Putamen (tissue), 1 donor: ENCODE results near the gene LINC00305.

Experiments used
- DNase-seq: peaks from one replicate; pipeline ENCODE4 v3.0.0-alpha.2; 2016; ENCODE audit warnings: low spot score

LINC00305 gene

GRCh38 chr18:64148988-64149387 lies at the start of gene LINC00305:
TSS of gene LINC00305 (minus strand) at chr18:64149088.
- no peak for DNase-seq

- DNase-seq, result no peak
These were observed 42.2 kb upstream of the LINC00305 start for GRCh38 chr18:64191069-64191468.

- DNase-seq, result no peak
These were observed 37.1 kb upstream of the LINC00305 start for GRCh38 chr18:64185987-64186386.

GRCh38 chr18:64183665-64184064 lies 34.8 kb upstream of the LINC00305 start:
- DNase-seq, result no peak

- no peak for DNase-seq
These were observed 31.7 kb upstream of the LINC00305 start for GRCh38 chr18:64180617-64181016.

GRCh38 chr18:64180171-64180570 lies 31.3 kb upstream of the LINC00305 start:
- no peak for DNase-seq

GRCh38 chr18:64179556-64180080 lies 30.7 kb upstream of the LINC00305 start:
- no peak for DNase-seq

GRCh38 chr18:64178860-64179259 lies 30.0 kb upstream of the LINC00305 start:
- no peak for DNase-seq

- no peak for DNase-seq
These were observed 26.5 kb upstream of the LINC00305 start for GRCh38 chr18:64175432-64175831.

GRCh38 chr18:64171576-64171975 lies 22.7 kb upstream of the LINC00305 start:
- no peak for DNase-seq

- DNase-seq, result no peak
These were observed 18.6 kb upstream of the LINC00305 start for GRCh38 chr18:64167408-64167925.

GRCh38 chr18:64165906-64166305 lies 17.0 kb upstream of the LINC00305 start:
- DNase-seq, result no peak

GRCh38 chr18:64164883-64165282 lies 16.0 kb upstream of the LINC00305 start:
- DNase-seq, result no peak

GRCh38 chr18:64149916-64150438 lies 1.1 kb upstream of the LINC00305 start:
- DNase-seq, result no peak

GRCh38 chr18:64142904-64143303 lies 6.0 kb downstream of the LINC00305 start:
- no peak for DNase-seq

GRCh38 chr18:64137914-64138313 lies 11.0 kb downstream of the LINC00305 start:
- DNase-seq, result no peak

- no peak for DNase-seq
These were observed 14.7 kb downstream of the LINC00305 start for GRCh38 chr18:64134044-64134747.

- DNase-seq, result no peak
These were observed 16.0 kb downstream of the LINC00305 start for GRCh38 chr18:64132871-64133270.

- no peak for DNase-seq
These were observed 17.6 kb downstream of the LINC00305 start for GRCh38 chr18:64131314-64131713.

- DNase-seq, result no peak
These were observed 21.7 kb downstream of the LINC00305 start for GRCh38 chr18:64127172-64127571.

GRCh38 chr18:64119916-64120315 lies 29.0 kb downstream of the LINC00305 start:
- DNase-seq, result no peak

GRCh38 chr18:64118406-64118805 lies 30.5 kb downstream of the LINC00305 start:
- DNase-seq, result no peak

GRCh38 chr18:64116571-64117175 lies 32.2 kb downstream of the LINC00305 start:
- DNase-seq, result no peak
